Memory B cell (primary cell): Measurements from ENCODE around the gene ATXN1.
"Not testable (repeated sequence)": the region's sequence is repeated elsewhere in the genome, so short reads cannot be mapped to it uniquely, and the experiment has no call there.

Source experiments
- ATAC-seq: fragments of 150-1000 bp; cut with Tn5 transposase; 2 replicates; pipeline ENCODE4 v1.10.0; 2021; ENCODE audit warnings: low read depth, mild to moderate bottlenecking, moderate library complexity
- DNase-seq, 2 donors: peaks; one replicate each; pipeline ENCODE4 v3.0.0; 2022; ENCODE audit warnings: low spot score in 2 of 2
- H3K27ac Mint-ChIP-seq: one replicate; pipeline ENCODE4 v1.8.0; 2022; ENCODE audit warnings: mild to moderate bottlenecking, moderate library complexity, mixed read lengths
- H3K27me3 Mint-ChIP-seq: one replicate; pipeline ENCODE4 v1.8.0; 2022; ENCODE audit warnings: mixed read lengths
- H3K36me3 Mint-ChIP-seq: one replicate; pipeline ENCODE4 v1.8.0; 2022; ENCODE audit warnings: mild to moderate bottlenecking, mixed read lengths
- H3K4me1 Mint-ChIP-seq: one replicate; pipeline ENCODE4 v1.8.0; 2022; ENCODE audit warnings: mixed read lengths
- H3K4me3 Mint-ChIP-seq: one replicate; pipeline ENCODE4 v1.8.0; 2022; ENCODE audit warnings: mild to moderate bottlenecking, moderate library complexity, mixed read lengths
- H3K9me3 Mint-ChIP-seq: one replicate; pipeline ENCODE4 v1.8.0; 2022; ENCODE audit warnings: mixed read lengths

The ATXN1 gene

DNA sequence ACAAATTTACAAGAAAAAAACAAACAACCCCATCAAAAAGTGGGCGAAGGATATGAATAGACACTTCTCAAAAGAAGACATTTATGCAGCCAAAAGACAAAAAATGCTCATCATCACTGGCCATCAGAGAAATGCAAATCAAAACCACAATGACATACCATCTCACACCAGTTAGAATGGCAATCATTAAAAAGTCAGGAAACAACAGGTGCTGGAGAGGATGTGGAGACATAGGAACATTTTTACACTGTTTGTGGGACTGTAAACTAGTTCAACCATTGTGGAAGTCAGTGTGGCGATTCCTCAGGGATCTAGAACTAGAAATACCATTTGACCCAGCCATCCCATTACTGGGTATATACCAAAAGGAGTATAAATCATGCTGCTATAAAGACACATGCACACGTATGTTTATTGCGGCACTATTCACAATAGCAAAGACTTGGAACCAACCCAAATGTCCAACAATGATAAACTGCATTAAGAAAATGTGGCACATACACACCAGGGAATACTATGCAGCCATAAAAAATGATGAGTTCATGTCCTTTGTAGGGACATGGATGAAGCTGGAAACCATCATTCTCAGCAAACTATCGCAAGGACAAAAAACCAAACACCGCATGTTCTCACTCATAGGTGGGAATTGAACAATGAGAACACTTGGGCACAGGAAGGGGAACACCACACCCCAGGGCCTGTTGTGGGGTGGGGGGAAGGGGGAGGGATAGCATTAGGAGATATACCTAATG is 58.5 kb downstream of the ATXN1 start:
- H3K4me1 Mint-ChIP-seq, result peaks cover 52% of the 10 kb centered on the region
- not testable (repeated sequence) for ATAC-seq, H3K36me3 Mint-ChIP-seq, H3K27ac Mint-ChIP-seq, H3K27me3 Mint-ChIP-seq, DNase-seq, H3K9me3 Mint-ChIP-seq, H3K4me3 Mint-ChIP-seq

DNA sequence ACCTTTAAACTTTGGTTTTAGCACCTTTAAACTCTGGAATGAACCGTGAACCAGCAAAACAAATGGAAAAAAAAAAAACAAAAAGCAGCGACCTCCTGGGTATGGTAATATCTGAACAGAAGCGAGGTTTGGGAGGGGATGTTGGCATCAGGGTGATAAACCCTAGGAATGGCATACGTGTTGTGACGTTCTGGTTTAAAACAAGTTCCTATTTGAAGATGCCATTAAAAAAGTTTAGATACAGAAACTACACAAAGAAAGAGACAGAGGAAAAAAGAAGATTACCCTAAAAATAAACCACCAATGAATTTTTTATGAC is 60.4 kb downstream of the ATXN1 start:
- H3K9me3 Mint-ChIP-seq, result no peaks in the 10 kb centered on the region
- peak overlapping the region; percentile 87 for H3K27ac Mint-ChIP-seq
- no peak for ATAC-seq
- H3K36me3 Mint-ChIP-seq, result peaks cover 2% of the 10 kb centered on the region
- no peak for DNase-seq
- H3K27me3 Mint-ChIP-seq, result peaks cover 2% of the 10 kb centered on the region
- H3K4me1 Mint-ChIP-seq, result peaks cover 48% of the 10 kb centered on the region
- peak overlapping the region; percentile 86 for H3K4me3 Mint-ChIP-seq

DNA sequence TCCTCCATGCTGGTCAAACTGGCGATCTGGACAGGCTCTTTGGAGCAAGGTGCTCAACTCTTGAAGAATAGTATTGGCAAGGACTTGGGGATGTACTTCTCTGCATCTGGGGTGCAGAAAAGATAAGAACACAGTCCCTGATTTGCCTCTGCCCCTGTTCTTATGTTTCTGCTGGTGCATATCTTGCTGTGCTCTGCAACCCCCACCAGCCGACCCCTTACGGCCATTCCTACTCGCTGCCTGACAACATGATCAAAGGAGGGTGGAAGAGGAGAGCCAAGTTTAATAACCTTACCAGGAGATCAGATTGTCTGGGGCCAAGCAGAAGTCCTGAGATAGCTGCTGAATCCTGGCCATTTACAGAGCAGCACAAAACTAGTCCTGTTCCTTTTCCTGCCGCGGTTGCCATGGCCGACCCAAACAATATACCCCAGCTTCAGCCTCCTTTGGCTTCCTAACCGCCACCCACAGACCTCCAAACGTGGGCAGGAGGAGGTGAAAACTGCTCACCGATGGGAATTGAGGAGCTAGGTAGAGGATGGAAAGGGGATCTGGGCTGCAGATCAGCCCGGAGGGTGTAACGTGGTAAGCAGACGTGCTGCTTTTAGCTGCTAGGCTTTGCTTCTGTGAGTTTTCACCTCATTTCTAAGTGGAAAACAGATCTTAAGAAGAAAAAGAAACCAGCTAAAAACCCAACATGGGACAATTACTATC is 60.9 kb downstream of the ATXN1 start:
- peaks cover 2% of the 10 kb centered on the region for H3K27me3 Mint-ChIP-seq
- peaks cover 45% of the 10 kb centered on the region for H3K4me1 Mint-ChIP-seq
- H3K4me3 Mint-ChIP-seq, result peak overlapping the region; percentile 86
- H3K36me3 Mint-ChIP-seq, result peaks cover 2% of the 10 kb centered on the region
- peak; percentile 66 for ATAC-seq
- no peak for DNase-seq
- no peaks in the 10 kb centered on the region for H3K9me3 Mint-ChIP-seq
- H3K27ac Mint-ChIP-seq, result peak overlapping the region; percentile 87

DNA sequence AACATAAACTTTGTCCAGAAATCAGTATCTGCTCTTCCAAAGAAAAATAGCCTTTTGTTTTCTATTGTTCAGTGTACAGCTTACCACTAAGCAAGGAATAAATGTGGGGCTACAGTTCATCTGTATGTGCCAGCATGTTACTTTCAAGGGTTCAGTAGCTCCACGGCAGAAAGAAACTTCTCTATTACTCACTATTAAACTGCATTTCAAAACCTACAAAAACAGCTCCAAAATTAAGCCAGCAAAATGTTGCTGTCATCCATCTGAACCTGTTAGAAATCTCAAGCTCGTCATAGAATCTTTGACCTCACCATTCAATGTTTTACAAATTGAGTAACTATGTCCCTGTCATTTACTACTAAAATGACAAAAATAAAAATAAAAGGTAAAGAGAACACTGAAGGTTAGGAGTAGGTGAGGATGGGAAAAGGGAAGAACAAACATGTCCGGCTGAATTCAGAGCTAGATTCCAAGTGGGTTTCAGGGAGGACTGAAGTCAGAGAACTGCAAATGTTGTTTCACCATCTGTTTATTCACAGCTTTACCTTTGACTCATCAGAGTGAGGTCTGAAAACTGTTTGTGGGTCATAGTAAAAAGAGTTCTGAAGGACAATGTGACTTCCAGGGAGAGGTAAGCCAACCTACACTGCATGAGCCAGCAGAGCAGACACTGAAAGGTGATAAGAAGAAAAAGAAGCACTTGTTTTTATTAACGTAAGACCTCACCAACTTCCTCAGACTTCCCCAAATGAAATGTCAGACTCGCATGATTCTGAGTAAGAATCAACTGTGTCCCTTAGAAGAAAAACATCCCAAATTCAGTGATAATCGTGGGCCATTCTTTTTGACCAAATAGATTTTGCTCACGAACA is 62.0 kb downstream of the ATXN1 start:
- peaks cover 2% of the 10 kb centered on the region for H3K36me3 Mint-ChIP-seq
- DNase-seq (no peak), ATAC-seq (peak; percentile 41)
- no peaks in the 10 kb centered on the region for H3K9me3 Mint-ChIP-seq
- H3K4me3 Mint-ChIP-seq, result peak overlapping the region; percentile 21
- peak overlapping the region; percentile 38 for H3K27ac Mint-ChIP-seq
- peaks cover 2% of the 10 kb centered on the region for H3K27me3 Mint-ChIP-seq
- H3K4me1 Mint-ChIP-seq, result peaks cover 44% of the 10 kb centered on the region

DNA sequence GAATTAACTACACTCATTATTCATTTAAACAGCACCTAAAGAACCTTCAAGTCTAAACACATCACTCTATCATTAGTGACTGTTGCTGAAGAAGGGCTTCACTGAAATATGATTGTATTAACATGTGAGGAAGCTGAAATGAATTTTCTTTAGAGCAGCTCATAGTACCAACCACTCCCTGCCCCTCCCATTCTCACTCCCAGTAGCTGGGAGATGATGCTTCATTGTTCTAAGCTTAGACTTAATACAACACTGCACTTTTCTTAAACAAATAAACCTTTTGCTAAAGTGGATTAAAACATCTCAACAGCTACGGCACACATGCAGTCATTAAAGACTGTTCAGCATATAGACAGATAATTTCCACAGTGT is 63.1 kb downstream of the ATXN1 start:
- DNase-seq, result no peak
- Mint-ChIP-seq H3K36me3 (peaks cover 2% of the 10 kb centered on the region), H3K27ac (peak overlapping the region; percentile 81), H3K4me3 (peak overlapping the region; percentile 34), H3K9me3 (no peaks in the 10 kb centered on the region), H3K27me3 (peaks cover 2% of the 10 kb centered on the region), H3K4me1 (peaks cover 42% of the 10 kb centered on the region)
- no peak for ATAC-seq

DNA sequence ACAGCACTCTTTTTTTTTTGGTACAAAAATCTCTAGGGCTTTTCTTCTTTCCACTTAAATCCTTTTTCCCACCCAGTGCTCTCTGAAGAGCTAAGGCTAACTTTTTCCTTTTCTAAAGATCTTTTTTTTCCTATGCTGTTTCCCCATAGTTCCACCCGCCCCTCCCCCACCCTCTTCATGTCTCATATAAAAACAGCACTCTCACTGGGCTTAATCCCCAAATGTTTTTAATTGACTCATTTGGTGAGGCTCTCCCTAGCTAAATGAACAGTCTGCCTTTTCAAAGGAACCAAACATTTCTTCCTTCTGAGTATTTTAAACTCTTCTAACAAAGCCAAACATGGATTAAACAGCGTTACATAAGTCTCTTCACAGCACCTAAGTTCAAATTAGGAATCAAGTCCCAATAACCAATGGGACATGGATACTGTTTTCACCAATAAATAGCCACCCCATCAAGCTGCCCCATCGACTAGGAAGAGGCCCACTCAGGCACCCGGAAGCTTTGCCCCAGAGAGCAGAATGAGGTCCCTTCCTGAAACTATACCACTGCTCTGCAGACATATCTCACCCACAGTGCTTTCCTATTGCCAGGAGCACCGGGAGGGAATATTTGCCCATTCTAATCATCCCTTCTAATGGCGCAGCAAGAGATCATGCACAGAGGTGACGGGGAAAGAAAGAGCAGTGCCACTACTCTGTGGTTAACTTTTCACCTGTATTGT is 63.7 kb downstream of the ATXN1 start:
- ATAC-seq (no peak), DNase-seq (no peak)
- Mint-ChIP-seq H3K4me1 (peaks cover 42% of the 10 kb centered on the region), H3K27ac (peak overlapping the region; percentile 81), H3K4me3 (peak overlapping the region; percentile 34), H3K9me3 (no peaks in the 10 kb centered on the region), H3K27me3 (peaks cover 2% of the 10 kb centered on the region), H3K36me3 (peaks cover 2% of the 10 kb centered on the region)

DNA sequence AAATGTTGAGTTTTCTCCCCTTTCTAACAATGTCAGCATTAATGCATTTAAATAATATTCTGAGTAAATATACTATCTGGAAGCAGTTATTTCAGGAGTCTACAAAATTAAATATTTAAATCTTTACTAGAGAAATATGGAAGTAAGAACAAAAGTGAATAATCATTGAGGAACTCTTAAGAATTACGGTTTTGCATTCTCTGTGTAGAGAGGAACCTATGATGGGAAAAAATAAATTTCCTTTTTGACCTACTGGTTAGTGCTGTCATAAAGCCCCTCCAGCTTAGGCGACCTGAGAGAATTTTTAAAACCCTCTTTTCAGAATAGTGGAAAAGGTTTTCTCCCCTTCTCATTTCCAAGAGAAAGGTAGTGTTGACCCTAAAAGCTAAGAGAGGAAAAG is 64.8 kb downstream of the ATXN1 start:
- H3K9me3 Mint-ChIP-seq, result no peaks in the 10 kb centered on the region
- DNase-seq (no peak), ATAC-seq (no peak)
- peaks cover 2% of the 10 kb centered on the region for H3K36me3 Mint-ChIP-seq
- H3K4me3 Mint-ChIP-seq, result no peak overlapping the region
- H3K27me3 Mint-ChIP-seq, result peaks cover 2% of the 10 kb centered on the region
- no peak overlapping the region for H3K27ac Mint-ChIP-seq
- H3K4me1 Mint-ChIP-seq, result peaks cover 41% of the 10 kb centered on the region

DNA sequence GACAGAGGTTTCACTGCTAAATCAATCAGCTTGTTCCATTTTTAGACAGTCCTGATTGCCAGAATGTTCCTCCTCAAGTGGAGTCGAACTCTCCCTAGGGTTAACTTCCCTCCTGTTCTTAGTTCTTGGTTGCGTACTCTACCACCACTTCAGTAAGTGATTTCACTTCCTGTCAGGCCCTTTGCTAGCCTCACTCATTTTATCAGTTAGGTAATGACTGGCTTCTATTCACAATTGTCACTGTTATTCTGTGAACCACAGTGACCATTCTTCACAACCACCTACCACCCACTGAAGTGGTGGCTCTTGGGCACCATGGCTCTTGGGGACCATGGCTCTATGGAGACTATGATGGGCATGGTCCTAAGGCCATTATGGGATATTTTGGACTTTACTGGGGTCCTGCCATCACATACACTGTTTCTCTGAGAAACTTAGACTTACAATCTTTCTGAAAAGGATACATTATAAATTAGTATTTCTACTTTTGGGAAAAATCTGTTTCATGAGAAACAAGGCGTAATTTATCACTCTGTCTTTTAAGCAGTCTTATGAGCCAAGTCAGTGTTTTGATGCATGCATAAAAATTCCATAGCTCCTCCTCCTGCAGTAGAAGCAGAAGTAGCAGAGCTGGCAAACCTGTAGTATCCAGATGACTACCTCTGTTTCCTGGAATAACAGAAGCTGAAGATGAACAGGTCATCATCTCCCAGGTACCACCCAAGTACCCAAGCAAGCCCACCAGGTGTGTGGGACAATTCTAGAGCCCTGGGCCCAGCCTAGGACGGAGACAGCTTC is 66.3 kb downstream of the ATXN1 start:
- no peak overlapping the region for H3K27ac Mint-ChIP-seq

DNA sequence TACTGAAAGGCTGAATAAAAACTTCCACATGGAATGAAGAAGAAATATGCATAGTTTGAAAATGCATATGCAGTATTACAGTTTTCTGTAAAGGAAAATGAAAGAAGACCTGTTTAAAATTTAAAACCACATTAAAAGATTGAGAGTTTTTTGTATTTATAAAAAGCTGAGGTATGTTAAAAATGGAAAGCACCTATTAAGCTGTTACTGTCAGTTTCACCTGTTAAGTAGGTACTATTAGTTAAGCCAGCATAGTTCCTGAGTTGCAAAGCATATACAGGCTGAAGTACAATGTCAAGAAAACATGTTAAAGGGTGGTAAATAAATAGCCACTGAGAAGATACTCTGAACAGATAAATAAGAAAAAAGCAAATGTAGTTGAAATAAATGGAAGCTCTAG is 69.9 kb downstream of the ATXN1 start:
- H3K27ac Mint-ChIP-seq, result peak overlapping the region; percentile 19
- no peaks in the 10 kb centered on the region for H3K27me3 Mint-ChIP-seq
- H3K4me3 Mint-ChIP-seq, result no peak overlapping the region
- no peaks in the 10 kb centered on the region for H3K9me3 Mint-ChIP-seq
- H3K36me3 Mint-ChIP-seq, result no peaks in the 10 kb centered on the region
- ATAC-seq (peak; percentile 73), DNase-seq (no peak)
- H3K4me1 Mint-ChIP-seq, result peaks cover 34% of the 10 kb centered on the region

More for the DNA sequence above, 66.3 kb downstream of the ATXN1 start:
- peaks cover 2% of the 10 kb centered on the region for H3K36me3 Mint-ChIP-seq
- ATAC-seq (peak; percentile 35), DNase-seq (no peak)
- no peaks in the 10 kb centered on the region for H3K9me3 Mint-ChIP-seq
- H3K4me3 Mint-ChIP-seq, result no peak overlapping the region
- H3K27me3 Mint-ChIP-seq, result peaks cover 2% of the 10 kb centered on the region
- peaks cover 36% of the 10 kb centered on the region for H3K4me1 Mint-ChIP-seq

DNA sequence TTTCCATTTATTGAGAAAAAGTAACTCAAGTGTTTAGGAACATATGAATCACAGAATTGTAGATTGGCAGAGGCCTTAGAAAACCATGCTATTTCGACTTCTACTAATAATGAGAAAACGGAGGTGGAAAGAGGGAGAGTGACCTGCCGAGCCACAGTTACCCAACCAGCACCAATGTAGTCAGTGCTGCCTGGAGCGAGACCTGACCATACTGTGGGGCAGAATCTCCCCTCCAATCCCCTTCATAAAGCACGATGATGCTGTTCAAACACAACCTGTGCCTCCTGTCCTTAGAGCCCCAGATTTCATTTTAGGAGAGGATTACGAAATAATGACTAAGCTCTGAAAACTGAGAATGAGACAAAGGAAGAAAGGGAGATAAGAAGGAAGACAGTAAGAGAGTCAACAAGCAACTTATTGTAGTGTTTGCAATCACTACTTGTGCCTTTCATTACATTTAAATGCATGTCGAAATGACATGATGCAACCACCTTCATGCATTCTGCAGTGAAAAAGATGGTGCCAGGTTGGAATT is 70.6 kb downstream of the ATXN1 start:
- no peak for ATAC-seq
- no peak overlapping the region for H3K4me3 Mint-ChIP-seq
- H3K4me1 Mint-ChIP-seq, result peaks cover 32% of the 10 kb centered on the region
- DNase-seq, result no peak
- H3K9me3 Mint-ChIP-seq, result no peaks in the 10 kb centered on the region
- H3K27ac Mint-ChIP-seq, result peak overlapping the region; percentile 80
- no peaks in the 10 kb centered on the region for H3K36me3 Mint-ChIP-seq
- H3K27me3 Mint-ChIP-seq, result no peaks in the 10 kb centered on the region

DNA sequence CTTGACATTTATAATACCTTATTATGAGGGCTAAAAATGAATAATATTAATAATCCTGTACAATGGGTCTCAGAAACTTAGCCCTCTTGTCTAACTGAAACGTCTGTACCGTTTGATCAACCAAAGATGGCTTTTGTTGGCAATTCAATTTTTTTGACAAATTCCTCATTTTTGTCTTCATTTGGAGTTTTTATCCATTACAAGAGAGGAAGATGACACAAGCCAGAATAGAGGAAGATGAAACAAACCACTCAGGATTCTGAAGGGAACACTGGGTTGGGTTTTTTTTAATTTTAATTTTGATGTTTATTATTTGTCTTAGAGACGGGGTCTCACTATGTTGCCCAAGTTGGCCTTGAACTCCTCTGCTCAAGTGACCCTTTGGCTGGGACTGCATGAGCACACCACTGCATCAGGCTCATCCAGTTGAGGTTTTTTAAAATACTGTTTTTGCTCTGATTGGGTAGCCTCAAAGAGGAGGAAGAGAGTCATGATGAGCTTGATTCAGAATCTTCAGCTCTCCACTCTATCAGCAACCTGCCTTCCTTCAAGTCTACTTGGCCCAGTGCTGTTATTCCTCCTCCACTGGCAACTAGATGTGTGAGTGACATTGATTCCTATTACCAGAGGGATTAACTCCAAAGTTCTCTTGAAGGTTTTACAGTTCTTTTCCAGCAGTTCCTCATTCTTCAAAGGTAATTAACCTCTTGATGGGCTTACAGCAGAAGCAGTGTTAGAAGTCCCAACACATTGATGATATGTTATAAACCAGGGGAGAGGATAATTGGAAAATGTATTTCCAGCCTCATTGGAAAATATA is 71.3 kb downstream of the ATXN1 start:
- DNase-seq, result no peak
- no peaks in the 10 kb centered on the region for H3K27me3 Mint-ChIP-seq
- H3K9me3 Mint-ChIP-seq, result no peaks in the 10 kb centered on the region
- ATAC-seq, result no peak
- no peak overlapping the region for H3K4me3 Mint-ChIP-seq
- peak overlapping the region; percentile 80 for H3K27ac Mint-ChIP-seq
- peaks cover 34% of the 10 kb centered on the region for H3K4me1 Mint-ChIP-seq
- H3K36me3 Mint-ChIP-seq, result no peaks in the 10 kb centered on the region

DNA sequence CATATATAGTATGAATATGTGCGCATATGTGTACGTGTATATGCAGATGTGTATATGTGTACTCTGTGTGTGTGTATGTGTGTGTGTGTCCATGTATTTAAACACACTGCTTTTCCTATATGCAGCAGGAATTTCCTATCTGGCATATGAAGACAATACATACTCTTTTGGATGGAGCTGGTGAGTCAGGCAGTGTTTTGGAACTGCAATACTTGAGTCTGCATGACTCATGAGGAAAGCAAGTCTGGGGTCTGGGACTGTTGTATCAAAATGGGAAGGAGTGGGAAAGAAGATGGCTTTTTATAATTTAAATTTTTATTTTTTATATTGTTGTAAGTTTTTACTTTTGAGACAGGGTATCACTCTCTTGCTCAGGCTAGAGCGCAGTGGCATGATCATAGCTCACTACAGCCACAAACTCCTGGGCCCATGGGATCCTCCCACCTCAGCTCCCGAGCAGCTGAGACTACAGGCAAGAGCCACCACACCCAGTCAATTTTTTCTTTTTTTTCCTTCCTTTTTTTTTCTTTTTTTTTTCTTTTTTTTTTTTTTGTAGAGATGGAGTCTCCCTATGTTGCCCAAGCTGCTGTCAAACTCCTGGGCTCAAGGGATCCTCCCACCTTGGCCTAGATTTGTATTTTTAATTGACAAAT is 72.2 kb downstream of the ATXN1 start:
- Mint-ChIP-seq H3K4me3 (no peak overlapping the region), H3K4me1 (peaks cover 35% of the 10 kb centered on the region), H3K9me3 (no peaks in the 10 kb centered on the region), H3K36me3 (no peaks in the 10 kb centered on the region), H3K27me3 (no peaks in the 10 kb centered on the region), H3K27ac (peak overlapping the region; percentile 18)
- no peak for DNase-seq
- ATAC-seq, result no peak
